T-helper 17 cell (primary cell): ENCODE results near the gene SLC11A1. TPM values are rescaled to one million over a fixed set of nuclear protein-coding genes. Genes with fewer than 3 reads are reported as not detected.
A peak's percentile ranks its signal among the peaks of the same experiment; 100 is the strongest.

Experiments used
- ATAC-seq: fragments of 150-1000 bp; cut with Tn5 transposase; 2 replicates; pipeline ENCODE4 v1.10.0; 2021; ENCODE audit warnings: mild to moderate bottlenecking, moderate library complexity
- DNase-seq, 3 donors: peaks; one replicate each; pipeline versions ENCODE4 v3.0.0 to v3.0.0-alpha.2; 2020 to 2021
- H3K9me3 ChIP-seq: one replicate; pipeline ENCODE4 v1.7.0; 2013; ENCODE audit warnings: low read length, mild to moderate bottlenecking; ENCODE audit not compliant: control insufficient read depth, poor library complexity, severe bottlenecking
- H3K27ac Mint-ChIP-seq: one replicate; pipeline ENCODE4 v1.8.0; 2022; ENCODE audit warnings: mild to moderate bottlenecking, moderate library complexity, mixed read lengths
- H3K27me3 Mint-ChIP-seq: one replicate; pipeline ENCODE4 v1.8.0; 2022; ENCODE audit warnings: mixed read lengths
- H3K36me3 Mint-ChIP-seq: one replicate; pipeline ENCODE4 v1.8.0; 2022; ENCODE audit warnings: low read depth, mixed read lengths
- H3K4me1 Mint-ChIP-seq: one replicate; pipeline ENCODE4 v1.8.0; 2022; ENCODE audit warnings: mild to moderate bottlenecking, mixed read lengths
- H3K4me3 Mint-ChIP-seq: one replicate; pipeline ENCODE4 v1.8.0; 2022; ENCODE audit warnings: mild to moderate bottlenecking, moderate library complexity, mixed read lengths
- total RNA-seq, 4 donors: library from RNA in 2 of 4; stranded (reverse) in 2 of 4; gene quantifications; one replicate each; pipeline ENCODE4 v1.2.3 and lab custom pipeline; 2022 to 2026

SLC11A1 gene
- total RNA-seq, 2 donors from 2014 or later, result 2.7 to 23.9 TPM

DNA sequence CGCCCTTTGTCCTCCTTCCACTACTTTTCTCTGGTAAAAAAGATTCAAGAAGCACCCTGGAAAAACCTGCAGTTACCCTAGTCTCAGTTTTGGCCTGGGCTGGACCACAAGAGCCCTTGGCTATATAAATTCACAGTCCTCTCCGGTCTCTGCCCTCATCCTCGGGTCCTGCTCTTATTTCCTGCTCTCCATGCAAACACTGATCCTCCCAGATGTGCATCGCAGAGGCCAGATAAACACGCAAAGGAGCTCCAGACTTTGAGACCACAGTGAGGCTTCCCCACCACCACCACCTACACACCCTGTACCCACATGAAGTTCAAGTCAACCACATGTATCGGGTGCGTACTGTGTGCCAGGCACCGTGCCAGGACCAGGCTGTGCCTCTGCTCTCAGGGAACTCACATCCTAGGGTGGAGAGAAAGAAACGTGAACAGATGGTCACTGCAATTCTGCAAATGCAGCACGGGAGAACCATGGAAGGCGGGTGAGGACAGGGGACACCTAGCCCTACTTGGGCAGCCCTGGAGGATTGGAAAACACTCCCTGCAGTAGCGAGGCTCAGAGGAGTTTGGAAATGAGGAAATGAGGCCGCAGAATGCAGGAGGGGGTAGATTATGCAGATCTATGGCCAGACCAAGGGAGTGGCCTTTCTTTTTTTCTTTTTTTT, 25.0 kb downstream of the SLC11A1 start:
- peak overlapping the region; percentile 97 for H3K27ac Mint-ChIP-seq
- H3K4me1 Mint-ChIP-seq, result peaks cover 45% of the 10 kb centered on the region
- H3K36me3 Mint-ChIP-seq, result no peaks in the 10 kb centered on the region
- H3K4me3 Mint-ChIP-seq, result peak overlapping the region; percentile 92
- DNase-seq (peak; percentile 32 to 47 (median 46)), ATAC-seq (peak; percentile 54)
- H3K27me3 Mint-ChIP-seq, result no peaks in the 10 kb centered on the region
- no peaks in the 10 kb centered on the region for H3K9me3 ChIP-seq

DNA sequence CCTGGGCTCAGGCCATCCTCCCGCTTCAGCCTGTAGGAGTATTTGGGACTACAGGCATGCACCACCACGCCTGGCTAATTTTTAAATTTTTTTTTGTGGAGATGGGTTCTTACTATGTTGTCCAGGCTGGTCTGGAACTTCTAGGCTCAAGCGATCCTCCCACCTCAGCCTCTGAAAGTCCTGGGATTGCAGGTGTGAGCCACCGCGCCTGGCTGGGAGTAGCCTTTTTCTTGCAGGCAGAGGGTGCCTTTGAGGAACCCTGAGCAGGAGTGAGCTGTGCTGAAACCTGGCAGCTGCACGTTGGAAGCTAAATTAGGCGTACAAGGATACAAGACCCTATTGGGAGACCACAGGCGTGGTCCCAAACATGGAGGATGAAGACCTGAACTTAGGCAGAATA, 25.6 kb downstream of the SLC11A1 start:
- ATAC-seq (no peak), DNase-seq (no peak)
- Mint-ChIP-seq H3K27ac (peak overlapping the region; percentile 97), H3K4me3 (no peak overlapping the region), H3K4me1 (peaks cover 41% of the 10 kb centered on the region), H3K27me3 (no peaks in the 10 kb centered on the region), H3K36me3 (no peaks in the 10 kb centered on the region)
- no peaks in the 10 kb centered on the region for H3K9me3 ChIP-seq

GRCh38 chr2:218418321-218418716, 36.2 kb downstream of the SLC11A1 start:
- ATAC-seq, result no peak

DNA sequence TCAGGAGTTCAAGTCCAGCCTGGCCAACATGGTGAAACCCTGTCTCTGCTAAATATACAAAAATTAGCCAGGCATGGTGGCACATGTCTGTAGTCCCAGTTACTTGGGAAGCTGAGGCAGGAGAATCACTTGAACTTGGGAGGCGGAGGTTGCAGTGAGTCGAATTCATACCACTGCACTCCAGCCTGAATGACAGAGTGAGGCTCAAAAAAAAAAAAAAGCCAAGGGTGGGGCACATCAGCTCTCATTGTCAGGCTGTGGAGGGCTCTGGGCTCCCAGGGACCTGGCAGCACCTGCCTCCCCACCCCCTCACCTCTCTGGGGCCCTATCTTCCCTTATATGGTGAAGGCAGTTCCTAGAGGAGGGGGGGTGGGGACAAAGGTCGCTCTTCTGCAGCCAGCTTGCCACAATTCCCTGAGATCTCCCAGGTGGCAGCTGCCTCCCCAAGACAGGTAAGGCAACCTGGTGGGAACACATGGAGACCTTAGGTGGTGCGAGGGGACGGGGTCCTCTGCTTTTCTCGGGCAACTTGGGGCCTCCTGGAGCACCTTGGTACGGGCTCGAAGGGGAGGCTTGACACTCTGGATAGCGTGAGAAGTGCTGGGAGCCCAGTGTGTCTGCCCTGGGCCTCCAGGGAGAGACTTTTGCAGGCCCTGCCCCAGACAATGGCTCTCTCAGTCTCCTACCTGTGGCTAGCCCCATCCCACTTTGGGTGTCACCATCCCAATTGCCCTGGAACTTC, 36.8 kb downstream of the SLC11A1 start, which contains the start of gene VIL1:
VIL1 (plus strand) TSS at position 407 of the 742 bp plus-strand sequence. CDS start 4,656 bp downstream, outside the sequence.
- no peaks in the 10 kb centered on the region for H3K9me3 ChIP-seq
- peaks cover 4% of the 10 kb centered on the region for H3K4me1 Mint-ChIP-seq
- no peaks in the 10 kb centered on the region for H3K36me3 Mint-ChIP-seq
- H3K27me3 Mint-ChIP-seq, result no peaks in the 10 kb centered on the region
- ATAC-seq (no peak), DNase-seq (no peak)
- no peak within 1 kb of the TSS for H3K27ac Mint-ChIP-seq
- H3K4me3 Mint-ChIP-seq, result no peak within 1 kb of the TSS

More at GRCh38 chr2:218418321-218418716, 36.2 kb downstream of the SLC11A1 start:
- no peak overlapping the region for H3K4me3 Mint-ChIP-seq
- no peaks in the 10 kb centered on the region for H3K36me3 Mint-ChIP-seq
- no peak for DNase-seq
- H3K4me1 Mint-ChIP-seq, result peaks cover 4% of the 10 kb centered on the region
- H3K27me3 Mint-ChIP-seq, result no peaks in the 10 kb centered on the region
- H3K27ac Mint-ChIP-seq, result no peak overlapping the region
- no peaks in the 10 kb centered on the region for H3K9me3 ChIP-seq

GRCh38 chr2:218419630-218420216, 37.6 kb downstream of the SLC11A1 start:
- no peak for ATAC-seq
- no peak overlapping the region for H3K27ac Mint-ChIP-seq
- H3K9me3 ChIP-seq, result no peaks in the 10 kb centered on the region

GRCh38 chr2:218421027-218421426, 39.0 kb downstream of the SLC11A1 start:
- Mint-ChIP-seq H3K4me3 (no peak overlapping the region), H3K36me3 (no peaks in the 10 kb centered on the region), H3K4me1 (peaks cover 4% of the 10 kb centered on the region), H3K27ac (peak overlapping the region; percentile 34), H3K27me3 (no peaks in the 10 kb centered on the region)
- no peaks in the 10 kb centered on the region for H3K9me3 ChIP-seq
- ATAC-seq, result no peak
- no peak for DNase-seq

More at GRCh38 chr2:218419630-218420216, 37.6 kb downstream of the SLC11A1 start:
- no peak for DNase-seq
- no peak overlapping the region for H3K4me3 Mint-ChIP-seq
- H3K36me3 Mint-ChIP-seq, result no peaks in the 10 kb centered on the region
- no peaks in the 10 kb centered on the region for H3K27me3 Mint-ChIP-seq
- H3K4me1 Mint-ChIP-seq, result peaks cover 4% of the 10 kb centered on the region

DNA sequence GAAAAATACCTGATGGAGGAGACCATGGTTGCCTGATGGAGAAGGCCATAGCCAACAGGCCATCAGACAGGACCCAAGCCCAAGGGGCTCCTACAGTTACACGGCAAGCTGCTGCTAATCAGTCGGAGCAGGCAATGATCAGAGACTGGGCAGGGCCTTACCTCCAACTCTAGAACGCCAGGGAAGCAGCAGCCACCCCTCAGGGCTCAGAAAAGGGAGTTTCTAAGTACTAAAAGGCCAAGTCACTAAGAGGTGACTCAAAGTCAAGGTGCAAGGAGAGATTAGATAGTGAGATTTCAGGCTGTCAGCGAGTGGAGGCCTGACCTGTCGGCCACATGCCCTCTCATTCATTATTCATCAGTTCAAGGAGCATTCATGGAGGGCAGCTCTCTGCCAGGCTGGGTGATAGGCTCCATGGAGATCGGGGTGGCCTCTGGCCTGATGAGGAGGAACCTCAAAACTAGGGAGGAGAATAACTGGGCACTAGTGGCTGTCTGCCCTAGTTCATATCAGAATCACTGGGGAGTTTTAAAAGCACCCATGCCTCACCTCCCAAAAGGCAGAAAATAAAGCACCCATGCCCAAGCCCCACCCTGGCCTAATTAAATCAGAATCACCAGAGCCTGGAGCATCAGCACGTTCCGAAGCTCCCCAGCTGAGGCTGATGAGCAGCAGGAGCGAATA, 40.5 kb downstream of the SLC11A1 start:
- Mint-ChIP-seq H3K27me3 (no peaks in the 10 kb centered on the region), H3K27ac (no peak overlapping the region), H3K36me3 (no peaks in the 10 kb centered on the region), H3K4me3 (no peak overlapping the region), H3K4me1 (peaks cover 4% of the 10 kb centered on the region)
- ATAC-seq (no peak), DNase-seq (no peak)
- H3K9me3 ChIP-seq, result no peaks in the 10 kb centered on the region

GRCh38 chr2:218423584-218423983, 41.5 kb downstream of the SLC11A1 start:
- no peak for ATAC-seq
- Mint-ChIP-seq H3K4me1 (peaks cover 4% of the 10 kb centered on the region), H3K4me3 (no peak overlapping the region), H3K36me3 (no peaks in the 10 kb centered on the region), H3K27ac (no peak overlapping the region), H3K27me3 (no peaks in the 10 kb centered on the region)
- DNase-seq, result no peak
- no peaks in the 10 kb centered on the region for H3K9me3 ChIP-seq

DNA sequence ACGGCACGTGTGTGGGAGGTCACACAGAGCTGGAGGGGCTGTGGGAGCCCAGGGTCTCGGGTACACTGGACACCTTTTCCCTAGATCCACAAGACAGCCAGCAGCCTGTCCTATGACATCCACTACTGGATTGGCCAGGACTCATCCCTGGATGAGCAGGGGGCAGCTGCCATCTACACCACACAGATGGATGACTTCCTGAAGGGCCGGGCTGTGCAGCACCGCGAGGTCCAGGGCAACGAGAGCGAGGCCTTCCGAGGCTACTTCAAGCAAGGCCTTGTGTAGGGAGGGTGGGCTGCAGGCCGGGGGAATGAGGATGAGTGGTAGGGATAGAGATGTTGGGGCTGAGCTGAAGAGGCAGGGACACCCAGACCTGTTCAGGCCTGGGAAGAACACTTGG, 43.5 kb downstream of the SLC11A1 start:
- DNase-seq (no peak), ATAC-seq (no peak)
- Mint-ChIP-seq H3K36me3 (no peaks in the 10 kb centered on the region), H3K4me1 (peaks cover 10% of the 10 kb centered on the region), H3K27me3 (no peaks in the 10 kb centered on the region), H3K27ac (no peak overlapping the region), H3K4me3 (no peak overlapping the region)
- no peaks in the 10 kb centered on the region for H3K9me3 ChIP-seq

DNA sequence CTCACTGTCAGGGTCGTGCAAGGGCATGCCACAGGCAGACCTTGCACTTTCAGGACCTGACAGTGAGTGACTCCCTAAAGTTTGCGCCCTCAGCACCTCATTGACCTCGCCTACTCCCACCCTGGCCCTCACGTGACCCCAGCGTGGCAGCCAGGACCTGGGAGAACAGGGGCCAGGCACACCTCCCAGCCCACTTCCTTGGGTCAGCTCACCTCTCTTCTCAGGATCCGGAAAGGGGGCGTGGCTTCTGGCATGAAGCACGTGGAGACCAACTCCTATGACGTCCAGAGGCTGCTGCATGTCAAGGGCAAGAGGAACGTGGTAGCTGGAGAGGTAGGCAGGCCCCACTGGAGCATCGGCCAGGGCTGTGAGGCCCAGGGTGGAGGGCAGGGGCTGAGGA, 45.7 kb downstream of the SLC11A1 start:
- ATAC-seq (no peak), DNase-seq (no peak)
- H3K36me3 Mint-ChIP-seq, result no peaks in the 10 kb centered on the region
- peaks cover 8% of the 10 kb centered on the region for H3K4me1 Mint-ChIP-seq
- no peaks in the 10 kb centered on the region for H3K9me3 ChIP-seq
- no peak overlapping the region for H3K27ac Mint-ChIP-seq
- no peaks in the 10 kb centered on the region for H3K27me3 Mint-ChIP-seq
- no peak overlapping the region for H3K4me3 Mint-ChIP-seq

DNA sequence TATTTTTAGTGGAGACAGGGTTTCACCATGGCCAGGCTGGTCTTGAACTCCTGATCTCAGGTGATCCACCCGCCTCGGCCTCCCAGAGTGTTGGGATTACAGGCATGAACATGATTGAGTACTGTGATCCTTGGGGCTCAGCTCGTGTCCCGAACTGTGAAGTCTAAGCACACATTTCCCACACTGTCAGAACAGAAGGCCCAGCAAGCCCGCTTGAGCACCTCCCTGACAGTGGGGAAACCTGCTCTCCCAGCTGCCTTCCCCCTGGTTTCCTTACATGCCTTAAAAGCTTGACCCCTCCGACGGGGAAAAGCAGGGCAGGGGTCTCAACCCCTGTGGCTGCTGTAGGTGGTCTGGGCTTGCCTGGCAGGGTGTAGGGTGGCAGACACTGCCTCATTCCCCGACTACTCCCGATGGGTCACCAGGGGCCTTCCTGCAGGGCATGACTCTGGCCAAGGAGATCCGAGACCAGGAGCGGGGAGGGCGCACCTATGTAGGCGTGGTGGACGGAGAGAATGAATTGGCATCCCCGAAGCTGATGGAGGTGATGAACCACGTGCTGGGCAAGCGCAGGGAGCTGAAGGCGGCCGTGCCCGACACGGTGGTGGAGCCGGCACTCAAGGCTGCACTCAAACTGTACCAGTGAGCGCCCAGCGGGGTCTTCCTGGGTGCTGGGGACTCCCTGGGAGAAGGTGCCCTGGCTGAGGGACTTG, 46.9 kb downstream of the SLC11A1 start:
- peak overlapping the region; percentile 37 for H3K27ac Mint-ChIP-seq

GRCh38 chr2:218429911-218430692, 48.0 kb downstream of the SLC11A1 start:
- Mint-ChIP-seq H3K36me3 (peaks cover 2% of the 10 kb centered on the region), H3K27me3 (no peaks in the 10 kb centered on the region), H3K27ac (peak overlapping the region; percentile 62), H3K4me3 (peak overlapping the region; percentile 8), H3K4me1 (peaks cover 12% of the 10 kb centered on the region)
- no peaks in the 10 kb centered on the region for H3K9me3 ChIP-seq
- ATAC-seq, result no peak
- no peak for DNase-seq

More for the DNA sequence above, 46.9 kb downstream of the SLC11A1 start:
- Mint-ChIP-seq H3K36me3 (no peaks in the 10 kb centered on the region), H3K4me1 (peaks cover 8% of the 10 kb centered on the region), H3K27me3 (no peaks in the 10 kb centered on the region), H3K4me3 (no peak overlapping the region)
- DNase-seq (no peak), ATAC-seq (no peak)
- no peaks in the 10 kb centered on the region for H3K9me3 ChIP-seq
